H1 (cell line): Measurements from ENCODE around the gene RHOB. TPM values are rescaled to one million over a fixed set of nuclear protein-coding genes. Genes with fewer than 3 reads are reported as not detected.

Source experiments
- CTCF ChIA-PET: fragments of 300-600 bp; sonication (Branson Sonifier 250); formaldehyde crosslinking; loops from one replicate; lab custom pipeline; 2021; ENCODE audit not compliant: partially characterized antibody; lab: Charles Lee
- POLR2A ChIA-PET: fragments of 300-600 bp; sonication (Branson Sonifier 250); formaldehyde crosslinking; loops from one replicate; lab custom pipeline; 2021; ENCODE audit warnings: inconsistent platforms; ENCODE audit not compliant: partially characterized antibody; lab: Charles Lee
- DNase-seq, 2 experiments: peaks; one replicate each; pipeline versions ENCODE4 v3.0.0 to v3.0.0-alpha.2; 2010 to 2022; ENCODE audit warnings: low spot score in 2 of 2, low read depth in 1 of 2, mixed read lengths in 1 of 2
- FAIRE-seq: peaks from 2 replicates; lab custom pipeline; 2011; peaks lifted over from hg19 to GRCh38; lab: Jason Lieb, UNC
- H2AFZ ChIP-seq: 2 replicates; pipeline ENCODE4 v1.8.1; 2012; ENCODE audit warnings: low read length, inconsistent platforms
- H2AK5ac ChIP-seq: 2 replicates; pipeline ENCODE4 v1.6.1; 2013; ENCODE audit warnings: low read depth, low read length
- H2BK120ac ChIP-seq: replicated peaks from 2 replicates; pipeline ENCODE3; 2013; ENCODE audit warnings: low read depth, low read length, inconsistent platforms
- H2BK12ac ChIP-seq: 2 replicates; pipeline ENCODE4 v1.6.1; 2013; ENCODE audit warnings: low read depth, low read length
- H2BK15ac ChIP-seq: 2 replicates; pipeline ENCODE4 v1.6.1; 2013; ENCODE audit warnings: low read length
- H2BK20ac ChIP-seq: 2 replicates; pipeline ENCODE4 v1.6.1; 2013; ENCODE audit warnings: low read length
- H2BK5ac ChIP-seq: 2 replicates; pipeline ENCODE4 v1.6.1; 2013; ENCODE audit warnings: low read depth, low read length
- H3K14ac ChIP-seq: 2 replicates; pipeline ENCODE4 v1.6.1; 2013; ENCODE audit warnings: inconsistent platforms; ENCODE audit not compliant: insufficient read length
- H3K18ac ChIP-seq: 2 replicates; pipeline ENCODE4 v1.6.1; 2013; ENCODE audit warnings: low read length; ENCODE audit errors: extremely low read depth
- H3K23ac ChIP-seq: 2 replicates; pipeline ENCODE4 v1.6.1; 2013; ENCODE audit warnings: inconsistent platforms; ENCODE audit not compliant: insufficient read length
- H3K23me2 ChIP-seq: 2 replicates; pipeline ENCODE4 v1.6.1; 2013; ENCODE audit warnings: low read depth, low read length
- H3K27ac ChIP-seq: 2 replicates; pipeline ENCODE4 v1.6.1; 2011; ENCODE audit warnings: low read depth, low read length, inconsistent platforms
- H3K27me3 ChIP-seq, 4 experiments: replicated peaks in 1 of 4; 1 replicate in 1 of 4; 2 replicates in 3 of 4; pipeline versions ENCODE4 v1.6.1 to v1.8.1; 2011 to 2013; ENCODE audit warnings: low read length in 3 of 4, mild to moderate bottlenecking in 3 of 4, inconsistent platforms in 2 of 4, mixed read lengths in 2 of 4, moderate library complexity in 1 of 4; ENCODE audit not compliant: control insufficient read depth in 3 of 4, insufficient read depth in 3 of 4; ENCODE audit errors: extremely low read depth in 1 of 4
- H3K36me3 ChIP-seq, 4 experiments: 2 replicates each; pipeline versions ENCODE4 v1.6.1 to v1.8.1; 2011 to 2013; ENCODE audit warnings: mild to moderate bottlenecking in 4 of 4, low read length in 3 of 4, moderate library complexity in 2 of 4, control low read depth in 1 of 4, inconsistent platforms in 1 of 4; ENCODE audit not compliant: insufficient read depth in 4 of 4, control insufficient read depth in 2 of 4
- H3K4ac ChIP-seq: replicated peaks from 2 replicates; pipeline ENCODE3; 2013; ENCODE audit warnings: low read length, low read depth, mixed read lengths, inconsistent platforms; ENCODE audit not compliant: insufficient read length
- H3K4me1 ChIP-seq, 4 experiments: replicated peaks in 1 of 4; 1 replicate in 1 of 4; 2 replicates in 3 of 4; pipeline versions ENCODE4 v1.6.1 to v1.8.1; 2011 to 2013; ENCODE audit warnings: low read length in 3 of 4, inconsistent platforms in 2 of 4, mixed read lengths in 1 of 4; ENCODE audit not compliant: insufficient read depth in 4 of 4, control insufficient read depth in 3 of 4
- H3K4me2 ChIP-seq, 2 experiments: 2 replicates each; pipeline versions ENCODE4 v1.6.1 to v1.8.1; 2011 to 2013; ENCODE audit warnings: low read depth in 2 of 2, low read length in 2 of 2, control low read depth in 1 of 2, inconsistent platforms in 1 of 2, mild to moderate bottlenecking in 1 of 2; ENCODE audit not compliant: insufficient read depth in 1 of 2
- H3K4me3 ChIP-seq, 4 experiments: fragments of 200-600, 300-600 bp in 1 of 4; sonication (generic), shearing (Covaris generic), sonication (Bioruptor Twin) in 1 of 4; 2 replicates each; pipeline versions ENCODE4 v1.5.1 to v1.8.1; 2011 to 2016; ENCODE audit warnings: low read length in 4 of 4, low read depth in 3 of 4, control low read depth in 2 of 4, inconsistent platforms in 2 of 4, mild to moderate bottlenecking in 2 of 4, mixed read lengths in 1 of 4, moderate library complexity in 1 of 4; ENCODE audit not compliant: insufficient read depth in 2 of 4; ENCODE audit errors: extremely low read depth in 1 of 4
- H3K56ac ChIP-seq: replicated peaks from 2 replicates; pipeline ENCODE3; 2013; ENCODE audit warnings: low read depth, mild to moderate bottlenecking, mixed read lengths, low read length, inconsistent platforms; ENCODE audit not compliant: insufficient read length
- H3K79me1 ChIP-seq: 2 replicates; pipeline ENCODE4 v1.6.1; 2013; ENCODE audit warnings: low read depth, low read length, control low read depth
- H3K79me2 ChIP-seq, 2 experiments: 2 replicates each; pipeline versions ENCODE4 v1.6.1 to v1.8.1; 2012 to 2013; ENCODE audit warnings: low read length in 2 of 2, mild to moderate bottlenecking in 2 of 2, inconsistent platforms in 1 of 2; ENCODE audit not compliant: insufficient read depth in 2 of 2, control insufficient read depth in 1 of 2
- H3K9ac ChIP-seq, 4 experiments: replicated peaks in 1 of 4; 1 replicate in 1 of 4; 2 replicates in 3 of 4; pipeline versions ENCODE4 v1.6.1 to v1.8.1; 2011 to 2013; ENCODE audit warnings: low read depth in 3 of 4, low read length in 3 of 4, control low read depth in 2 of 4, mild to moderate bottlenecking in 2 of 4, moderate library complexity in 2 of 4, inconsistent platforms in 1 of 4; ENCODE audit errors: extremely low read depth in 1 of 4
- H3K9me3 ChIP-seq, 2 experiments: 2 replicates each; pipeline versions ENCODE4 v1.6.1 to v1.8.1; 2012 to 2013; ENCODE audit warnings: mild to moderate bottlenecking in 2 of 2, moderate library complexity in 2 of 2, control low read depth in 1 of 2, inconsistent platforms in 1 of 2, low read depth in 1 of 2, low read length in 1 of 2, mixed read lengths in 1 of 2; ENCODE audit not compliant: insufficient read depth in 2 of 2
- H4K20me1 ChIP-seq, 2 experiments: replicated peaks in 1 of 2; 2 replicates each; pipeline versions ENCODE3 to v1.8.1; 2011 to 2013; ENCODE audit warnings: inconsistent platforms in 2 of 2, low read length in 2 of 2, mild to moderate bottlenecking in 1 of 2; ENCODE audit not compliant: insufficient read depth in 2 of 2, control insufficient read depth in 1 of 2
- H4K5ac ChIP-seq: 2 replicates; pipeline ENCODE4 v1.6.1; 2013; ENCODE audit warnings: low read length, low read depth, mixed read lengths, inconsistent platforms; ENCODE audit not compliant: insufficient read length
- H4K8ac ChIP-seq: 2 replicates; pipeline ENCODE4 v1.8.0; 2013; ENCODE audit warnings: mild to moderate bottlenecking, moderate library complexity, low read length, inconsistent platforms; ENCODE audit not compliant: insufficient read depth; ENCODE audit errors: extremely low read depth
- H4K91ac ChIP-seq: replicated peaks from 2 replicates; pipeline ENCODE3; 2013; ENCODE audit warnings: low read length, mixed read lengths, inconsistent platforms; ENCODE audit not compliant: insufficient read length
- CTCF ChIP-seq, 3 experiments: IDR thresholded peaks; 1 replicate in 2 of 3; 2 replicates in 1 of 3; pipeline versions ENCODE4 v1.5.1 to v1.6.1; 2011; ENCODE audit warnings: low read length in 3 of 3, mild to moderate bottlenecking in 3 of 3, inconsistent platforms in 2 of 3, low read depth in 1 of 3, moderate library complexity in 1 of 3; ENCODE audit not compliant: insufficient read depth in 1 of 3; ENCODE audit errors: control extremely low read depth in 1 of 3
- KDM5A ChIP-seq: fragments of 200-600 bp; IDR thresholded peaks from 2 replicates; pipeline ENCODE4 v1.7.1; 2012; ENCODE audit warnings: mild to moderate bottlenecking, low read length, inconsistent platforms, mixed read lengths
- RAD21 ChIP-seq, 2 experiments: IDR thresholded peaks in 1 of 2; conservative IDR thresholded peaks in 1 of 2; 2 replicates each; pipeline ENCODE4 v1.6.1; 2011; ENCODE audit warnings: low read depth in 2 of 2, low read length in 2 of 2, improper control_type of control experiment in 1 of 2, inconsistent platforms in 1 of 2, mild to moderate bottlenecking in 1 of 2, moderate library complexity in 1 of 2
- WGBS, 2 experiments: shearing (Covaris generic) in 1 of 2; methylation state at CpG; one replicate each; pipeline versions ENCODE4 v1.1.6 to v1.1.7; 2013 to 2015; ENCODE audit warnings: low lambda C conversion rate in 2 of 2, mixed read lengths in 2 of 2, inconsistent platforms in 1 of 2, low coverage in 1 of 2, missing lambda C conversion rate in 1 of 2; ENCODE audit not compliant: insufficient replicate concordance in 2 of 2, insufficient coverage in 1 of 2, insufficient read length in 1 of 2; ENCODE audit errors: extremely low coverage in 1 of 2, missing lambda C conversion rate in 1 of 2; 5-methylcytosine and 5-hydroxymethylcytosine counted together
- polyA plus RNA-seq, 7 experiments: library from polyadenylated mRNA; depleted of rRNA in 3 of 7; stranded (reverse) in 5 of 7; unstranded in 2 of 7; fragments of >200 nt in 5 of 7; fragments of 200-250 nt in 2 of 7; gene quantifications; 1 replicate in 5 of 7; 2 replicates in 1 of 7; 4 replicates in 1 of 7; pipeline versions ENCODE4 v1.2.1 to v1.2.3, GENCODE V29; 2011 to 2013; ENCODE audit warnings: missing spikeins in 2 of 7, mixed read lengths in 2 of 7
- total RNA-seq: library from RNA; stranded (reverse); fragmentation: NEBNext Ultra II Directional; extraction: Animal tissue kit (Norgen Biotek cat#: 25700); gene quantifications from 2 replicates; pipeline ENCODE4 v1.2.1, GENCODE V29; 2021

RHOB gene
- total and polyA plus RNA-seq, 2 of the 8 experiments (the other 6 are each of a cell fraction or from before 2014, with no cell fraction given), result 9.3 to 9.5 TPM

- Histone ChIP-seq H4K8ac (no peak overlapping the region), H3K9ac (no peak overlapping the region), H3K4ac (no peak overlapping the region), H3K27me3 (peaks cover 12 to 46% (median 30%) of the 10 kb centered on the region in 4 experiments), H3K56ac (no peak overlapping the region), H4K5ac (no peak overlapping the region), H3K23me2 (peaks cover 5% of the 10 kb centered on the region; the same call in 1 of the 2 replicates), H3K79me2 (no peaks in the 10 kb centered on the region), H3K4me2 (no peak overlapping the region), H4K91ac (no peak overlapping the region), H3K9me3 (no peaks in the 10 kb centered on the region), H3K14ac (no peak overlapping the region), H2AK5ac (no peak overlapping the region), H3K4me3 (no peak overlapping the region), H2BK120ac (no peak overlapping the region), H2BK12ac (no peak overlapping the region), H3K36me3 (no peaks in the 10 kb centered on the region), H3K27ac (no peak overlapping the region), H2AFZ (no peak overlapping the region), H2BK5ac (no peak overlapping the region), H3K23ac (no peak overlapping the region)
- DNase-seq (no peak), FAIRE-seq (no peak)
- WGBS, 2 experiments, result 85% methylated on average over 2 of the region's 4 CpGs; no CpG with 5 or more reads in 1 of the 2 experiments
- POLR2A ChIA-PET, result interaction anchor here (1.0 to 1.1 kb wide), 2 partner anchors 13 to 33 kb away, joined by 3 to 4 read pairs; no protein-coding TSS in a partner anchor
- TF ChIP-seq CTCF (IDR thresholded peaks at IDR 0.05; ENCODE audit: control extremely low read depth in 1 of 3, insufficient read depth in 1 of 3, low read depth in 1 of 3, low read length in 3 of 3) (peak in 2 of 3 experiments; percentile 28 to 34; a peak in 2 of 4 replicates), KDM5A (no peak), RAD21 (IDR thresholded peaks at IDR 0.05 in 1 of 2, conservative IDR thresholded peaks at IDR 0.05 in 1 of 2; ENCODE audit: low read depth in 2 of 2, low read length in 2 of 2) (peak; percentile 50 to 51)
- TF ChIP-seq, all 59 proteins: peak for 2
- Histone ChIP-seq H3K79me1 (no peaks in the 10 kb centered on the region), H4K20me1 (peaks cover 10 to 11% of the 10 kb centered on the region in 2 experiments), H2BK20ac (no peak overlapping the region), H3K4me1 (peaks cover 7 to 12% (median 11%) of the 10 kb centered on the region in 4 experiments), H3K18ac (no peak overlapping the region), H2BK15ac (no peak overlapping the region)
- CTCF ChIA-PET, result interaction anchor here (0.5 to 13.5 kb wide), 30 partner anchors 8 to 224 kb away, joined by 3 to 367 read pairs (median 4); no protein-coding TSS in a partner anchor
These were observed 5.7 kb downstream of the RHOB start for GRCh38 chr2:20452551-20452950.
